ENCODE data around the gene LCA5.

DNA sequence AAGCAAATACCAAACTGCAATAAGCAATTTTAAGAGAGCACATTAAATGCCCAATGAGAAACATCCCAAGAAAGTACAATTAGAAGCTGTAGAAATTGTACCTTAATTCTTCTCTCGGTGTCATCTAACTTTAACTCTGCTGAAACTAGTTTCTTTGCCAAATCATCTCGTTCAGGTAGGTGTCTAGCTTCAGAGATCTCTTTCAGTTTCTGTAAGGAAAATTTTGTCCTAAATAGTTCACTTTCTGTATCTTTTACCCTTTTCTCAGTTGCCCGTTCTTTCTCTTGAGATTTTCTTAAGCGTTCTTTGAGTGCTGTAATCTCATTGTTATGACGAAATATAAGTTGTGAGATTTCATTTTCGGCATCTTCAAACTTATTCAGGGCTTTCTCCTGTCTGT lies 24.1 kb downstream of the LCA5 start:
- TF ChIP-seq ELF4 (IDR thresholded peaks at IDR 0.05), result no peak
- TF ChIP-seq FOXK2 (IDR thresholded peaks at IDR 0.05), result no peak
- no peak for TF ChIP-seq FOXM1 (IDR thresholded peaks at IDR 0.05; ENCODE audit: borderline replicate concordance)
- no peak for TF ChIP-seq SUZ12 (IDR thresholded peaks at IDR 0.05)
